HepG2 (cell line): Measurements from ENCODE around the gene LCA5. TPM values are rescaled to one million over a fixed set of nuclear protein-coding genes. Genes with fewer than 3 reads are reported as not detected.

ENCODE experiments used
- ATAC-seq: fragments of 200-7000 bp; cut with Tn5 transposase; 3 replicates; pipeline ENCODE4 v1.9.1; 2020; ENCODE audit warnings: mild to moderate bottlenecking, moderate library complexity
- Bru-seq: library from RNA; stranded (reverse); fragments of 400-500 nt; gene quantifications from one replicate; lab custom pipeline; 2021; lab: Mats Ljungman, UMichigan
- BruChase-seq, 2 experiments: library from RNA; stranded (reverse); fragments of 400-500 nt; gene quantifications; one replicate each; lab custom pipeline; 2021; lab: Mats Ljungman, UMichigan
- BruUV-seq: library from RNA; stranded (reverse); fragments of 400-500 nt; replicated peaks from 2 replicates; lab custom pipeline; 2021; lab: Mats Ljungman, UMichigan
- CTCF ChIA-PET: fragments of 300-600 bp; formaldehyde crosslinking; extraction: SDS; loops from one replicate; lab custom pipeline; 2021; ENCODE audit warnings: low total read pairs, inconsistent platforms, low intra/inter-chr PET ratio; lab: Yijun Ruan, JAX
- POLR2A ChIA-PET: fragments of 350-600 bp; sonication (Branson Sonifier 250); formaldehyde crosslinking; loops from one replicate; lab custom pipeline; 2020; ENCODE audit warnings: antibody characterized with exemption, inconsistent platforms; lab: Yijun Ruan, JAX
- DNase-seq: peaks from one replicate; pipeline ENCODE4 v3.0.0-alpha.2; 2015; ENCODE audit warnings: low spot score
- FAIRE-seq: peaks from 3 replicates; lab custom pipeline; 2011; peaks lifted over from hg19 to GRCh38; lab: Jason Lieb, UNC
- H2AFZ ChIP-seq: one replicate; pipeline ENCODE4 v1.6.1; 2011; ENCODE audit warnings: low read length, inconsistent platforms
- H3K27ac ChIP-seq: fragments of 300-600 bp; 3 replicates; pipeline ENCODE4 v1.8.0; 2011; ENCODE audit warnings: mixed run types, mild to moderate bottlenecking, mixed read lengths, low read length, inconsistent platforms; ENCODE audit not compliant: insufficient read depth; ENCODE audit errors: extremely low read length
- H3K27me3 ChIP-seq, 2 experiments: fragments of 200-600 bp in 1 of 2; 2 replicates in 1 of 2; 3 replicates in 1 of 2; pipeline versions ENCODE4 v1.6.0 to v1.8.0; 2011; ENCODE audit warnings: low read length in 2 of 2, mild to moderate bottlenecking in 2 of 2, moderate library complexity in 2 of 2, inconsistent platforms in 1 of 2; ENCODE audit not compliant: insufficient read depth in 2 of 2, control insufficient read depth in 1 of 2
- H3K36me3 ChIP-seq, 2 experiments: fragments of 200-600 bp in 1 of 2; replicated peaks in 1 of 2; 2 replicates in 1 of 2; 3 replicates in 1 of 2; pipeline versions ENCODE4 v1.5.1 to v1.8.0; 2011; ENCODE audit warnings: low read length in 2 of 2, inconsistent platforms in 1 of 2; ENCODE audit not compliant: insufficient read depth in 2 of 2, control insufficient read depth in 1 of 2
- H3K4me1 ChIP-seq: 2 replicates; pipeline ENCODE4 v1.5.1; 2012; ENCODE audit warnings: low read length, inconsistent platforms; ENCODE audit not compliant: insufficient read depth
- H3K4me2 ChIP-seq: 2 replicates; pipeline ENCODE4 v1.6.0; 2011; ENCODE audit warnings: low read depth, low read length, inconsistent platforms
- H3K4me3 ChIP-seq, 3 experiments: fragments of 200-600 bp in 1 of 3; sonication (generic), shearing (Covaris generic) in 1 of 3; replicated peaks in 1 of 3; 2 replicates each; pipeline ENCODE4 v1.5.1; 2011 to 2016; ENCODE audit warnings: low read length in 3 of 3, inconsistent platforms in 2 of 3, low read depth in 2 of 3, mild to moderate bottlenecking in 2 of 3, control low read depth in 1 of 3, mixed read lengths in 1 of 3; ENCODE audit not compliant: insufficient read depth in 1 of 3
- H3K79me2 ChIP-seq: one replicate; pipeline ENCODE4 v1.6.1; 2011; ENCODE audit warnings: low read length, inconsistent platforms; ENCODE audit not compliant: insufficient read depth
- H3K9ac ChIP-seq: 2 replicates; pipeline ENCODE4 v1.6.0; 2011; ENCODE audit warnings: mild to moderate bottlenecking, low read depth, low read length, inconsistent platforms; ENCODE audit not compliant: insufficient read depth
- H3K9me3 ChIP-seq: 2 replicates; pipeline ENCODE4 v1.5.1; 2012; ENCODE audit warnings: mild to moderate bottlenecking, low read length
- H4K20me1 ChIP-seq: 2 replicates; pipeline ENCODE4 v1.6.0; 2011; ENCODE audit warnings: inconsistent platforms, mild to moderate bottlenecking, low read length, moderate library complexity; ENCODE audit not compliant: insufficient read depth
- CCDC6 ChIP-seq: sonication (generic); formaldehyde crosslinking; IDR thresholded peaks from 2 replicates; pipeline ENCODE4 v1.8.1; 2022; ENCODE audit warnings: mild to moderate bottlenecking, missing genetic modification reagents, moderate library complexity
- KDM4B ChIP-seq: sonication (generic); formaldehyde crosslinking; IDR thresholded peaks from 2 replicates; pipeline ENCODE4 v1.4.0; 2020; ENCODE audit warnings: missing genetic modification reagents
- NCOA2 ChIP-seq: sonication (generic); formaldehyde crosslinking; IDR thresholded peaks from 2 replicates; pipeline ENCODE4 v1.8.0; 2022; ENCODE audit warnings: inconsistent platforms
- PREB ChIP-seq: sonication (generic); formaldehyde crosslinking; IDR thresholded peaks from 2 replicates; pipeline ENCODE4 v1.4.0; 2020; ENCODE audit warnings: missing genetic modification reagents
- TCF7 ChIP-seq: sonication (generic); IDR thresholded peaks from 2 replicates; pipeline ENCODE4 v1.6.1; 2016; ENCODE audit warnings: antibody characterized with exemption, low read depth
- YEATS2 ChIP-seq: sonication (generic); formaldehyde crosslinking; IDR thresholded peaks from 2 replicates; pipeline ENCODE4 v1.4.0; 2020; ENCODE audit warnings: missing genetic modification reagents, borderline replicate concordance
- ZNF33A ChIP-seq: sonication (generic); formaldehyde crosslinking; IDR thresholded peaks from 2 replicates; pipeline ENCODE4 v1.5.1; 2020; ENCODE audit warnings: missing genetic modification reagents, mild to moderate bottlenecking, moderate library complexity, borderline replicate concordance
- ZNF687 ChIP-seq: sonication (generic); formaldehyde crosslinking; IDR thresholded peaks from 2 replicates; pipeline ENCODE4 v1.5.1; 2020; ENCODE audit warnings: mild to moderate bottlenecking, missing genetic modification reagents, moderate library complexity
- ZNF749 ChIP-seq: sonication (generic); formaldehyde crosslinking; IDR thresholded peaks from 2 replicates; pipeline ENCODE4 v1.8.0; 2022; ENCODE audit warnings: mild to moderate bottlenecking, missing genetic modification reagents, moderate library complexity, borderline replicate concordance
- WGBS: methylation state at CpG from one replicate; pipeline ENCODE4 v1.1.6; 2017; ENCODE audit warnings: low lambda C conversion rate; 5-methylcytosine and 5-hydroxymethylcytosine counted together
- in situ Hi-C: cut with HindIII; loops from 2 replicates; pipeline ENCODE4 v1.10.0; 2017; ENCODE audit warnings: low pct_unique_long_range_greater_than_20kb; ENCODE audit not compliant: extremely low pct_ligation_motif_present
- intact Hi-C: fragments of 100-400 bp; cut with micrococcal nuclease; formaldehyde crosslinking; loops from one replicate; pipeline ENCODE4 v1.10.0; 2022; ENCODE audit not compliant: unreplicated experiment
- long read RNA-seq, 2 experiments: library from RNA in 1 of 2; library from polyadenylated mRNA in 1 of 2; stranded (forward) in 1 of 2; unstranded in 1 of 2; transcript quantifications; one replicate each; pipeline ENCODE4 v2.0.0, GENCODE V29; 2019 to 2022
- polyA minus RNA-seq, 3 experiments: library from RNA; depleted of rRNA, polyadenylated mRNA; stranded (reverse); fragments of >200 nt; gene quantifications; 2 replicates each; pipeline ENCODE4 v1.2.3, GENCODE V29; 2011; ENCODE audit warnings: low replicate concordance in 1 of 3
- polyA plus RNA-seq, 8 experiments: library from polyadenylated mRNA; depleted of rRNA in 3 of 8; stranded (reverse) in 7 of 8; unstranded in 1 of 8; fragments of >200 nt; fragmentation: Illumina TruSeq in 4 of 8; extraction: Trizol in 4 of 8; gene quantifications; 2 replicates each; pipeline versions ENCODE4 v1.2.1 to v1.2.3, GENCODE V29; 2011 to 2016; ENCODE audit warnings: low read depth in 4 of 8, missing spikeins in 1 of 8, mixed read lengths in 1 of 8; ENCODE audit not compliant: insufficient read depth in 1 of 8
- total RNA-seq, 5 experiments: library from RNA; depleted of rRNA; stranded (reverse); fragments of >200 nt; fragmentation: Illumina TruSeq; extraction: Trizol; gene quantifications; 2 replicates each; pipeline ENCODE4 v1.2.3, GENCODE V29; 2016; ENCODE audit warnings: low read depth in 1 of 5
- TF ChIP-seq, protein P1 (sequence below): IDR thresholded peaks from 2 replicates; pipeline ENCODE4 v1.6.1; 2016; ENCODE audit warnings: low read depth

Gene LCA5
- total RNA-seq (2016; rRNA removed; fragmentation: Illumina TruSeq; extraction: Trizol) (4.6 and 7.7 TPM in 2 replicates), polyA plus RNA-seq (2011; rRNA removed) (0.56 and 0.84 TPM in 2 replicates), polyA minus RNA-seq (2011; rRNA and poly(A)+ RNA removed; ENCODE audit: low replicate concordance) (0.14 and 0.62 TPM in 2 replicates), Bru-seq, nascent RNA (percentile 56 among the genes with signal in this experiment), BruChase-seq, experiment 1, labeled RNA remaining after a 6-hour chase (percentile 46 among the genes with signal in this experiment), BruChase-seq, experiment 2, labeled RNA remaining after a 2-hour chase (percentile 50 among the genes with signal in this experiment)
- 1.9 and 2.0 TPM in 2 replicates for total RNA-seq (2016; cell fraction: cytosol; rRNA removed; fragmentation: Illumina TruSeq; extraction: Trizol; ENCODE audit: low read depth)
- total RNA-seq (2016; cell fraction: insoluble cytoplasmic fraction; rRNA removed; fragmentation: Illumina TruSeq; extraction: Trizol): 4.0 and 7.6 TPM in 2 replicates
- total RNA-seq (2016; cell fraction: membrane; rRNA removed; fragmentation: Illumina TruSeq; extraction: Trizol): 2.3 TPM in 2 replicates
- 7.1 and 7.4 TPM in 2 replicates for total RNA-seq (2016; cell fraction: nucleus; rRNA removed; fragmentation: Illumina TruSeq; extraction: Trizol)
- 0.28 and 0.45 TPM in 2 replicates for polyA plus RNA-seq (2011; cell fraction: cytosol; rRNA removed)
- polyA plus RNA-seq (2011; cell fraction: nucleus; rRNA removed): 0.48 and 0.57 TPM in 2 replicates
- 1.3 and 1.8 TPM in 2 replicates for polyA plus RNA-seq (2012)
- 0.10 TPM in 2 replicates for polyA plus RNA-seq (2016; cell fraction: cytosol; fragmentation: Illumina TruSeq; extraction: Trizol; ENCODE audit: low read depth)
- 3.7 and 4.7 TPM in 2 replicates for polyA plus RNA-seq (2016; cell fraction: insoluble cytoplasmic fraction; fragmentation: Illumina TruSeq; extraction: Trizol; ENCODE audit: low read depth)
- 0.31 and 0.45 TPM in 2 replicates for polyA plus RNA-seq (2016; cell fraction: membrane; fragmentation: Illumina TruSeq; extraction: Trizol; ENCODE audit: low read depth)
- polyA plus RNA-seq (2016; cell fraction: nucleus; fragmentation: Illumina TruSeq; extraction: Trizol; ENCODE audit: insufficient read depth, low read depth): 4.2 and 5.1 TPM in 2 replicates
- 1.2 and 1.7 TPM in 2 replicates for polyA minus RNA-seq (2011; cell fraction: cytosol; rRNA and poly(A)+ RNA removed)
- 5.3 and 6.7 TPM in 2 replicates for polyA minus RNA-seq (2011; cell fraction: nucleus; rRNA and poly(A)+ RNA removed)
- long read RNA-seq, experiment 1, partial matches to known transcripts: 1 of 2 reads
- long read RNA-seq, experiment 1, other reads (novel, unspliced or antisense): 1 of 2 reads
- long read RNA-seq, experiment 2, full-length matches to known transcripts: 2 of 7 reads
- long read RNA-seq, experiment 2, partial matches to known transcripts: 1 of 7 reads
- long read RNA-seq, experiment 2, other reads (novel, unspliced or antisense): 4 of 7 reads

GRCh38 chr6:79536954-79537747 lies at the start of gene LCA5:
LCA5 (minus strand) TSS chr6:79537430; CDS start chr6:79518894, 18,536 bp downstream.
- Histone ChIP-seq H3K79me2 (peaks cover 16% of the 10 kb centered on the region), H3K4me2 (peak within 1 kb of the TSS; percentile 76), H3K27ac (peak within 1 kb of the TSS; percentile 64), H2AFZ (peak within 1 kb of the TSS; percentile 67), H4K20me1 (no peaks in the 10 kb centered on the region), H3K9ac (peak within 1 kb of the TSS; percentile 73), H3K36me3 (no peaks in the 10 kb centered on the region), H3K4me1 (peaks cover 43% of the 10 kb centered on the region), H3K4me3 (peak within 1 kb of the TSS; percentile 84 to 97 (median 95)), H3K27me3 (no peaks in the 10 kb centered on the region), H3K9me3 (no peaks in the 10 kb centered on the region)
- under 1% methylated on average over 46 of the region's 56 CpGs for WGBS
- ChIA-PET CTCF (no interaction called here), POLR2A (interaction anchor here (0.6 to 1.7 kb wide), 11 partner anchors 10 to 459 kb away, joined by 3 to 9 read pairs (median 3); partner anchors contain the start of genes PHIP and SH3BGRL2)
- intact Hi-C loops (loop anchor here (5.0 kb wide), 3 partner anchors 35 to 460 kb away; partner anchors contain the start of gene PHIP), in situ Hi-C loops (no loop called here)
- DNase-seq (peak; percentile 97), FAIRE-seq (peak; percentile 78), ATAC-seq (peak; percentile 99)
- no TSS peak for BruUV-seq
- TF ChIP-seq ZNF33A (no peak), ZNF687 (CRISPR knock-in tag) (peak; percentile 93), ZNF749 (CRISPR knock-in tag) (no peak), PREB (CRISPR knock-in tag) (no peak), KDM4B (CRISPR knock-in tag) (no peak), CCDC6 (no peak), TCF7 (0 out of 2 replicates have a peak, but pooled peaks have one; percentile 10), YEATS2 (CRISPR knock-in tag) (peak; percentile 38; the same call in 1 of the 2 replicates), NCOA2 (CRISPR knock-in tag) (no peak)
- TF ChIP-seq, protein P1, sequence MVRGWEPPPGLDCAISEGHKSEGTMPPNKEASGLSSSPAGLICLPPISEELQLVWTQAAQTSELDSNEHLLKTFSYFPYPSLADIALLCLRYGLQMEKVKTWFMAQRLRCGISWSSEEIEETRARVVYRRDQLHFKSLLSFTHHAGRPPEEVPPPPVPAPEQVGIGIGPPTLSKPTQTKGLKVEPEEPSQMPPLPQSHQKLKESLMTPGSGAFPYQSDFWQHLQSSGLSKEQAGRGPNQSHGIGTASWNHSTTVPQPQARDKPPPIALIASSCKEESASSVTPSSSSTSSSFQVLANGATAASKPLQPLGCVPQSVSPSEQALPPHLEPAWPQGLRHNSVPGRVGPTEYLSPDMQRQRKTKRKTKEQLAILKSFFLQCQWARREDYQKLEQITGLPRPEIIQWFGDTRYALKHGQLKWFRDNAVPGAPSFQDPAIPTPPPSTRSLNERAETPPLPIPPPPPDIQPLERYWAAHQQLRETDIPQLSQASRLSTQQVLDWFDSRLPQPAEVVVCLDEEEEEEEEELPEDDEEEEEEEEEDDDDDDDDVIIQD: peak; percentile 61
